Suprapubic skin (tissue), 4 donors: Measurements from ENCODE around the gene RNPC3.
"Not testable (repeated sequence)": the region's sequence is repeated elsewhere in the genome, so short reads cannot be mapped to it uniquely, and the experiment has no call there.

Experiments
- CTCF ChIP-seq, 2 donors: fragments of 200-600 bp in 1 of 2; fragments of 450-650 bp in 1 of 2; sonication (generic) in 1 of 2; IDR thresholded peaks; one replicate each; pipeline ENCODE4 v1.5.1; 2016 to 2019; ENCODE audit warnings: antibody characterized with exemption in 2 of 2, mild to moderate bottlenecking in 1 of 2, moderate library complexity in 1 of 2
- POLR2A ChIP-seq, 2 donors: fragments of 450-650 bp; IDR thresholded peaks; one replicate each; pipeline ENCODE4 v1.6.1; 2017; ENCODE audit warnings: antibody characterized with exemption in 2 of 2, mild to moderate bottlenecking in 2 of 2, moderate library complexity in 2 of 2
- POLR2AphosphoS5 ChIP-seq, 3 donors: sonication (generic); formaldehyde crosslinking; IDR thresholded peaks; one replicate each; pipeline ENCODE4 v1.6.1; 2017; ENCODE audit warnings: antibody characterized with exemption in 3 of 3

DNA sequence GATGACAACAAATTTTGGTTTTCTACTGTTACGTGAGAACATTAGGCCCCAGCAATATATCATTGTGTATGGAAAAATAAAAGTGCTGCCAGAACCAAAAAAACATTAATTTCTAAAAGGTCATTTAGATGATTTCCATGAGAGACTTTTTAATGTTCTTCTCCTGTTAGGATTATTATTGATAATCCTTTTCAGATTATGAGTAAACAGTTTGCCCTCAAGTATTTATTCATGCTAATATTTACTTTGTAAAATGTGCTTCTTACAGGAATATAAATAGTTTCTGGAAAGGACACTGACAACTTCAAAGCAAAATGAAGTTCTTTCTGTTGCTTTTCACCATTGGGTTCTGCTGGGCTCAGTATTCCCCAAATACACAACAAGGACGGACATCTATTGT, 45.8 kb downstream of the RNPC3 start, which contains the start of gene AMY2B:
- not testable (repeated sequence) for TF ChIP-seq CTCF, POLR2AphosphoS5, POLR2A (IDR thresholded peaks at IDR 0.05)
